Endothelial cell of umbilical vein (primary cell): ENCODE data around the gene C17orf107.

Experiments used
- CTCF ChIP-seq, 2 donors: IDR thresholded peaks; 1 replicate in 1 of 2; 2 replicates in 1 of 2; pipeline ENCODE4 v1.5.1; 2011; ENCODE audit warnings: low read length in 2 of 2, mild to moderate bottlenecking in 2 of 2, moderate library complexity in 2 of 2, control low read depth in 1 of 2, inconsistent platforms in 1 of 2, low read depth in 1 of 2; ENCODE audit not compliant: insufficient read depth in 1 of 2; ENCODE audit errors: extremely low read depth in 1 of 2
- EZH2 ChIP-seq: IDR thresholded peaks from 2 replicates; pipeline ENCODE4 v1.6.1; 2012; ENCODE audit warnings: borderline replicate concordance, low read depth, mild to moderate bottlenecking, moderate library complexity, low read length, inconsistent platforms; ENCODE audit not compliant: severe bottlenecking
- FOS ChIP-seq: IDR thresholded peaks from 2 replicates; pipeline ENCODE4 v1.6.1; 2011; ENCODE audit warnings: mild to moderate bottlenecking, low read length, moderate library complexity, borderline replicate concordance; ENCODE audit not compliant: insufficient read depth
- POLR2A ChIP-seq: IDR thresholded peaks from 2 replicates; pipeline ENCODE4 v1.6.1; 2012; ENCODE audit warnings: low read depth, mild to moderate bottlenecking, control low read depth, low read length
- POLR2AphosphoS5 ChIP-seq: IDR thresholded peaks from 2 replicates; pipeline ENCODE4 v1.6.1; 2012; ENCODE audit warnings: low read depth, mild to moderate bottlenecking, control low read depth, low read length, moderate library complexity; ENCODE audit not compliant: insufficient read depth
- TF ChIP-seq, protein P1 (sequence below): IDR thresholded peaks from 2 replicates; pipeline ENCODE4 v1.6.1; 2011; ENCODE audit not compliant: insufficient read depth, insufficient read length

DNA sequence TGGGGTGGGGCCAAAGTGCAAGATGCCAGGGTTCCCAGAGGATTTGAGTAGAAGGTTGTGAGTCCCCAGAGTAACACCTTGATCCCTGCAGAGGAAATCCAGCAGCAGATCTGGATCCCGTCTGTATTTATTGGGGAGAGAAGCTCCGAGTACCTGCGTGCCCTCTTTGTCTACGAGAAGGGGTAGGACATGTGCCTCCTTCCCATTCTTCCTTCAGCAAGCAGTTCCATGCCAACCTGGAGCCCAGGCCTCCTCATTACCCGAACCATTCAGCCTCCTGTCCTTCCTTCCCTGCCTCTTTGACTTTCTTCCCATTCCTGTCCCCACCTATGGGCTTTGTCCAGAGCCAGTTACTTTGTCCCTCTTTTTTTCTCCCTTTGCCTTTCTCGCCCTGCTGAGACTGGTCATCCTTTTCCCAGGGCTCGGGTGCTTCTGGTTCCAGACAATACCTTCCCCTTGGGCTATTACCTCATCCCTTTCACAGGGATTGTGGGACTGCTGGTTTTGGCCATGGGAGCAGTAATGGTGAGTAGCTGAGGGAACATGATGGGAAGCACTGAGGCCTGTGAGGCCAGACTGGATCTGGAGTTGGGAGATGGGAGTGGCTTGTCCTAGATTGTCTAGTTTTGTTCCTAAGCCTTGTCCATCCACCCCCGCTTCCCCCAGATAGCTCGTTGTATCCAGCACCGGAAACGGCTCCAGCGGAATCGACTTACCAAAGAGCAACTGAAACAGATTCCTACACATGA lies 43.6 kb downstream of the C17orf107 start:
- TF ChIP-seq POLR2A, result peak; percentile 64
- TF ChIP-seq CTCF (IDR thresholded peaks at IDR 0.05; ENCODE audit: extremely low read depth in 1 of 2, insufficient read depth in 1 of 2, low read depth in 1 of 2, low read length in 2 of 2), result no peak
- TF ChIP-seq, protein P1, sequence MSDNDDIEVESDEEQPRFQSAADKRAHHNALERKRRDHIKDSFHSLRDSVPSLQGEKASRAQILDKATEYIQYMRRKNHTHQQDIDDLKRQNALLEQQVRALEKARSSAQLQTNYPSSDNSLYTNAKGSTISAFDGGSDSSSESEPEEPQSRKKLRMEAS, result no peak
- no peak for TF ChIP-seq EZH2
- TF ChIP-seq FOS, result no peak
- TF ChIP-seq POLR2AphosphoS5, result peak; percentile 62
